ENCODE measurements around the gene IGLON5.

Gene IGLON5

GRCh38 chr19:51318687-51319648 is 7.5 kb downstream of the IGLON5 start:
- no peaks in the 10 kb centered on the region for H3K36me3 ChIP-seq (ENCODE audit: insufficient read depth, low read depth, low read length)
- H3K27me3 ChIP-seq (ENCODE audit: insufficient read depth, low read length): no peaks in the 10 kb centered on the region; the same call in 1 of the 2 replicates
- H3K4me1 ChIP-seq (ENCODE audit: insufficient read depth, low read length): no peaks in the 10 kb centered on the region
- no peaks in the 10 kb centered on the region for H3K9me3 ChIP-seq (ENCODE audit: insufficient read depth, low read depth, low read length)
- H3K27ac ChIP-seq (ENCODE audit: low read length): no peak overlapping the region
- no peak overlapping the region for H3K9ac ChIP-seq (ENCODE audit: low read depth, low read length)
- no peak overlapping the region for H3K4me3 ChIP-seq (ENCODE audit: low read length)

GRCh38 chr19:51319649-51320279 is 8.3 kb downstream of the IGLON5 start:
- H3K9ac ChIP-seq (ENCODE audit: low read depth, low read length): no peak overlapping the region
- no peak overlapping the region for H3K27ac ChIP-seq (ENCODE audit: low read length)
- H3K27me3 ChIP-seq (ENCODE audit: insufficient read depth, low read length): no peaks in the 10 kb centered on the region; the same call in 1 of the 2 replicates
- no peaks in the 10 kb centered on the region for H3K4me1 ChIP-seq (ENCODE audit: insufficient read depth, low read length)
- H3K4me3 ChIP-seq (ENCODE audit: low read length): no peak overlapping the region
- no peaks in the 10 kb centered on the region for H3K36me3 ChIP-seq (ENCODE audit: insufficient read depth, low read depth, low read length)
- H3K9me3 ChIP-seq (ENCODE audit: insufficient read depth, low read depth, low read length): no peaks in the 10 kb centered on the region

GRCh38 chr19:51320280-51320657 is 8.8 kb downstream of the IGLON5 start:
- no peaks in the 10 kb centered on the region for H3K4me1 ChIP-seq (ENCODE audit: insufficient read depth, low read length)
- no peak overlapping the region for H3K9ac ChIP-seq (ENCODE audit: low read depth, low read length)
- H3K36me3 ChIP-seq (ENCODE audit: insufficient read depth, low read depth, low read length): no peaks in the 10 kb centered on the region
- no peak overlapping the region for H3K4me3 ChIP-seq (ENCODE audit: low read length)
- H3K27ac ChIP-seq (ENCODE audit: low read length): no peak overlapping the region
- H3K27me3 ChIP-seq (ENCODE audit: insufficient read depth, low read length): no peaks in the 10 kb centered on the region; the same call in 1 of the 2 replicates
- H3K9me3 ChIP-seq (ENCODE audit: insufficient read depth, low read depth, low read length): no peaks in the 10 kb centered on the region

GRCh38 chr19:51321799-51322198 is 10.4 kb downstream of the IGLON5 start:
- no peaks in the 10 kb centered on the region for H3K36me3 ChIP-seq (ENCODE audit: insufficient read depth, low read depth, low read length)
- peaks cover 11% of the 10 kb centered on the region for H3K27me3 ChIP-seq (ENCODE audit: insufficient read depth, low read length)
- H3K9me3 ChIP-seq (ENCODE audit: insufficient read depth, low read depth, low read length): no peaks in the 10 kb centered on the region
- H3K27ac ChIP-seq (ENCODE audit: low read length): no peak overlapping the region
- no peaks in the 10 kb centered on the region for H3K4me1 ChIP-seq (ENCODE audit: insufficient read depth, low read length)
- H3K9ac ChIP-seq (ENCODE audit: low read depth, low read length): no peak overlapping the region
- H3K4me3 ChIP-seq (ENCODE audit: low read length): no peak overlapping the region

- Histone ChIP-seq H3K27ac (ENCODE audit: low read length) (no peak overlapping the region), H3K9ac (ENCODE audit: low read depth, low read length) (no peak overlapping the region), H3K9me3 (ENCODE audit: insufficient read depth, low read depth, low read length) (no peaks in the 10 kb centered on the region), H3K4me1 (ENCODE audit: insufficient read depth, low read length) (peaks cover 2% of the 10 kb centered on the region; the same call in 1 of the 2 replicates), H3K36me3 (ENCODE audit: insufficient read depth, low read depth, low read length) (no peaks in the 10 kb centered on the region), H3K27me3 (ENCODE audit: insufficient read depth, low read length) (peaks cover 20% of the 10 kb centered on the region), H3K4me3 (ENCODE audit: low read length) (no peak overlapping the region)
Measured at GRCh38 chr19:51323481-51324166, 12.2 kb downstream of the IGLON5 start.

- Histone ChIP-seq H3K9ac (ENCODE audit: low read depth, low read length) (no peak overlapping the region), H3K27ac (ENCODE audit: low read length) (no peak overlapping the region), H3K27me3 (ENCODE audit: insufficient read depth, low read length) (peaks cover 20% of the 10 kb centered on the region), H3K36me3 (ENCODE audit: insufficient read depth, low read depth, low read length) (no peaks in the 10 kb centered on the region), H3K4me1 (ENCODE audit: insufficient read depth, low read length) (peaks cover 2% of the 10 kb centered on the region; the same call in 1 of the 2 replicates), H3K4me3 (ENCODE audit: low read length) (no peak overlapping the region), H3K9me3 (ENCODE audit: insufficient read depth, low read depth, low read length) (no peaks in the 10 kb centered on the region)
Measured at GRCh38 chr19:51324167-51324481, 12.7 kb downstream of the IGLON5 start.

- Histone ChIP-seq H3K4me3 (ENCODE audit: low read length) (no peak overlapping the region), H3K9ac (ENCODE audit: low read depth, low read length) (no peak overlapping the region), H3K4me1 (ENCODE audit: insufficient read depth, low read length) (peaks cover 2% of the 10 kb centered on the region; the same call in 1 of the 2 replicates), H3K9me3 (ENCODE audit: insufficient read depth, low read depth, low read length) (no peaks in the 10 kb centered on the region), H3K27ac (ENCODE audit: low read length) (no peak overlapping the region), H3K27me3 (ENCODE audit: insufficient read depth, low read length) (peaks cover 20% of the 10 kb centered on the region), H3K36me3 (ENCODE audit: insufficient read depth, low read depth, low read length) (0 out of 2 replicates have a peak, but pooled peaks cover 3% of the 10 kb centered on the region)
Measured at GRCh38 chr19:51325161-51325976, 13.9 kb downstream of the IGLON5 start.

GRCh38 chr19:51326216-51327065 is 15.0 kb downstream of the IGLON5 start:
- Histone ChIP-seq H3K4me3 (ENCODE audit: low read length) (peak overlapping the region; percentile 62; the same call in 1 of the 2 replicates), H3K9ac (ENCODE audit: low read depth, low read length) (no peak overlapping the region; the same call in 1 of the 2 replicates), H3K36me3 (ENCODE audit: insufficient read depth, low read depth, low read length) (peaks cover 6% of the 10 kb centered on the region), H3K27ac (ENCODE audit: low read length) (no peak overlapping the region), H3K4me1 (ENCODE audit: insufficient read depth, low read length) (peaks cover 2% of the 10 kb centered on the region; the same call in 1 of the 2 replicates), H3K9me3 (ENCODE audit: insufficient read depth, low read depth, low read length) (no peaks in the 10 kb centered on the region), H3K27me3 (ENCODE audit: insufficient read depth, low read length) (peaks cover 20% of the 10 kb centered on the region)

GRCh38 chr19:51327066-51328001 is 15.9 kb downstream of the IGLON5 start:
- Histone ChIP-seq H3K36me3 (ENCODE audit: insufficient read depth, low read depth, low read length) (peaks cover 15% of the 10 kb centered on the region), H3K4me3 (ENCODE audit: low read length) (peak overlapping the region; percentile 62), H3K27me3 (ENCODE audit: insufficient read depth, low read length) (peaks cover 20% of the 10 kb centered on the region), H3K4me1 (ENCODE audit: insufficient read depth, low read length) (peaks cover 2% of the 10 kb centered on the region; the same call in 1 of the 2 replicates), H3K27ac (ENCODE audit: low read length) (no peak overlapping the region), H3K9ac (ENCODE audit: low read depth, low read length) (peak overlapping the region; percentile 55; the same call in 1 of the 2 replicates), H3K9me3 (ENCODE audit: insufficient read depth, low read depth, low read length) (no peaks in the 10 kb centered on the region)

GRCh38 chr19:51329411-51329810 is 18.0 kb downstream of the IGLON5 start:
- Histone ChIP-seq H3K4me1 (ENCODE audit: insufficient read depth, low read length) (peaks cover 2% of the 10 kb centered on the region; the same call in 1 of the 2 replicates), H3K4me3 (ENCODE audit: low read length) (no peak overlapping the region), H3K27ac (ENCODE audit: low read length) (no peak overlapping the region), H3K27me3 (ENCODE audit: insufficient read depth, low read length) (peaks cover 20% of the 10 kb centered on the region), H3K9ac (ENCODE audit: low read depth, low read length) (no peak overlapping the region), H3K9me3 (ENCODE audit: insufficient read depth, low read depth, low read length) (no peaks in the 10 kb centered on the region), H3K36me3 (ENCODE audit: insufficient read depth, low read depth, low read length) (peaks cover 16% of the 10 kb centered on the region)
